HG03558 (cell line): Measurements from ENCODE around the gene SRSF8.
"Not testable (repeated sequence)": the region's sequence is repeated elsewhere in the genome, so short reads cannot be mapped to it uniquely, and the experiment has no call there.

Source experiments
- ATAC-seq: cut with Tn5 transposase; IDR thresholded peaks from one replicate; pipeline ENCODE4 v1.9.1; 2021; ENCODE audit warnings: moderate number of reproducible peaks; ENCODE audit not compliant: unreplicated experiment; ENCODE audit errors: extremely low read depth

The SRSF8 gene

GRCh38 chr11:95066716-95067038 lies at the start of gene SRSF8:
TSS of gene SRSF8 (plus strand) at chr11:95066919. CDS start at chr11:95067227, 308 bp downstream.
- peak; percentile 19 for ATAC-seq

GRCh38 chr11:95021468-95021867 lies 45.3 kb upstream of the SRSF8 start:
- not testable (repeated sequence) for ATAC-seq

GRCh38 chr11:95024958-95025357 lies 41.8 kb upstream of the SRSF8 start, which contains the start of gene KDM4E:
TSS of gene KDM4E (plus strand) at chr11:95025258. CDS start at chr11:95025558, 300 bp downstream.
- ATAC-seq: no peak

GRCh38 chr11:95025594-95025993 lies 41.1 kb upstream of the SRSF8 start:
- not testable (repeated sequence) for ATAC-seq

GRCh38 chr11:95028357-95028756 lies 38.4 kb upstream of the SRSF8 start:
- ATAC-seq: no peak

- no peak for ATAC-seq
Observed at GRCh38 chr11:95033051-95033450, 33.7 kb upstream of the SRSF8 start.

- ATAC-seq: no peak
Observed at GRCh38 chr11:95035316-95035715, 31.4 kb upstream of the SRSF8 start.

- not testable (repeated sequence) for ATAC-seq
Observed at GRCh38 chr11:95037356-95038035, 29.2 kb upstream of the SRSF8 start.

- ATAC-seq: no peak
Observed at GRCh38 chr11:95042239-95042638, 24.5 kb upstream of the SRSF8 start.

GRCh38 chr11:95042906-95043305 lies 23.8 kb upstream of the SRSF8 start:
- no peak for ATAC-seq

- ATAC-seq: no peak
Observed at GRCh38 chr11:95044010-95044409, 22.7 kb upstream of the SRSF8 start.

- ATAC-seq: no peak
Observed at GRCh38 chr11:95045812-95046211, 20.9 kb upstream of the SRSF8 start.

GRCh38 chr11:95049122-95049521 lies 17.6 kb upstream of the SRSF8 start, which contains the start of gene KDM4F:
TSS of gene KDM4F (plus strand) at chr11:95049422.
- ATAC-seq: not testable (repeated sequence)

- ATAC-seq: no peak
Observed at GRCh38 chr11:95050595-95051202, 16.0 kb upstream of the SRSF8 start.

GRCh38 chr11:95054356-95054755 lies 12.4 kb upstream of the SRSF8 start:
- no peak for ATAC-seq

- ATAC-seq: peak; percentile 98
Observed at GRCh38 chr11:95055283-95055897, 11.3 kb upstream of the SRSF8 start.

- ATAC-seq: no peak
Observed at GRCh38 chr11:95057959-95058358, 8.8 kb upstream of the SRSF8 start.

- ATAC-seq: no peak
Observed at GRCh38 chr11:95058621-95059020, 8.1 kb upstream of the SRSF8 start.

- no peak for ATAC-seq
Observed at GRCh38 chr11:95059046-95059445, 7.7 kb upstream of the SRSF8 start.

GRCh38 chr11:95065336-95065735 lies 1.4 kb upstream of the SRSF8 start:
- no peak for ATAC-seq

GRCh38 chr11:95067039-95067840 lies 521 bp downstream of the SRSF8 start:
- peak; percentile 34 for ATAC-seq
